ENCODE data around the gene ZKSCAN1.

Gene ZKSCAN1

DNA sequence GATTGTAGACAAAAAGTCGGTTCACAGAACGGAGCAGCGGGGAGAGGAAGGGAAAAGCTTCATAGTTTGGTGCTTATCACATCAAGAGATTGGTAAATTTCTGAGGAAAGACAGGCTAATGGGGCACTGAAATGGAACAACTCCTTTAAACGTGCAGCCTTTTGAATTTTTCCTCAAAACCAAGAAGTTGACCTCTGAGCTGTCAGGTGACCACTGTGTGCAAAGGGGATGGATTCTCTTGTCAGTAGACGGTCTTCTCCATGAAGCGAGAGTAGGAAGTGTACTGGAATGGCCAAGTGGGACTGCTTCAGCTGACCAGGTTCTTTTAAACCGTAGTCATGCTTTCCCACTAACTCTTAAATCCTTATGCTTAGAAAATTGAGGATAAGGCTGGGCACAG lies 22.9 kb downstream of the ZKSCAN1 start:
- DNase-seq (ENCODE audit: low read depth, low spot score) = no peak

DNA sequence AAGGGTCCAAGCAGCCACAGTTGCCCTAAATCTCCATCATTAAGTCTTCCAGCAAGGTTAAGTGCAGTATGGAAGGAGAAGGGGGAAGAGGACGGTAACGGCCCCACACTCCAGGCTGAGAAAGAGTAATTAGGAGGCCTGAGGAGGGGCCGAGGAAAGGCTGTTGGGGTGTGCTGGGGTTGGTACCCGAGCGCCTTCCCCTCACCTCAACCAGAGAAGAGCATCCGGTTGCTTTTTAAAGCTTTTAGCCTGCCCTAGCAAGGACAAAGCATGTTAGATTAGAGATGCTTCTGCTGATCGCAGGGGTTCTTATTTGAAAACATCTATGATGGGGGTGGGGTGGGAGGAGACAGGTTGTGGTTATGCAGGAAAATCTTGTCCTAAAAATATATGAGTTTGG lies 25.2 kb downstream of the ZKSCAN1 start:
- DNase-seq (ENCODE audit: low read depth, low spot score) = no peak

DNA sequence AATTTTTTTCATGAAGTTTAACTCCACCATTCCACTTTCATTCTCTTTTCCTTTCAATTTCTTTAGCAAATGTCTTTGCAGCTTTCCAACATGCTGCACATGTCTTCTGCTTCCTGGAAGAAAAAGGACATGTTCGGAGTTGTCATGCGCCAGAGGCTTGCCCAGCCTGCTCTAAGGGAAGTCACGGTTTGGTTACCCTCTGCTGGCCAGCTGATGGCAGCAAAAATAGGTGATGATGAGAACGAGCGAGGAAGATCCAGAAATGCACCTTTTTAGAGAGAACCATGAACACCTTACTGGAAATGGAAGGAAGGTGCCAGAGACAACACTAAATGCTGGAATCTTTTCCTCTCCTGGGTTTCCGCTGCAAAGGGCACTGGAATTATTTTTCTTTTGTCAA lies 29.3 kb downstream of the ZKSCAN1 start:
- no peak for DNase-seq (ENCODE audit: low read depth, low spot score)

DNA sequence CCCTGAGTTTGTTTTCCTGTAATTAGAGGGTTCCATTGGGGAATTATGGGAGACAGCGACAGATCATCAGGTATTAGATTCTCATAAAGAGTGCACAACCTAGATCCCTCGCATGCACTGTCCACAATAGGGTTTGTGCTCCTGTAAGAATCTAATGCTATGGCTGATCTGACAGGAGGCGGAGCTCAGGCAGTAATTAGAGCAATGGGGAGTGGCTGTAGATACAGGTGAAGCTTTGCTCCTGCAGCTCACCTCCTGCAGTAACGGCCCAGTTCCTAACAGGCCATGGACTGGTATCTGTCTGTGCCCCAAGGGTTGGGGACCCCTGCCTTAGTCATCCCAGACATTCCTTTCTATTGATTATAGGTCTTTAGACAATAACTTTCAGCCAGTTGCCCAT lies 33.3 kb downstream of the ZKSCAN1 start:
- no peak for DNase-seq (ENCODE audit: low read depth, low spot score)

DNA sequence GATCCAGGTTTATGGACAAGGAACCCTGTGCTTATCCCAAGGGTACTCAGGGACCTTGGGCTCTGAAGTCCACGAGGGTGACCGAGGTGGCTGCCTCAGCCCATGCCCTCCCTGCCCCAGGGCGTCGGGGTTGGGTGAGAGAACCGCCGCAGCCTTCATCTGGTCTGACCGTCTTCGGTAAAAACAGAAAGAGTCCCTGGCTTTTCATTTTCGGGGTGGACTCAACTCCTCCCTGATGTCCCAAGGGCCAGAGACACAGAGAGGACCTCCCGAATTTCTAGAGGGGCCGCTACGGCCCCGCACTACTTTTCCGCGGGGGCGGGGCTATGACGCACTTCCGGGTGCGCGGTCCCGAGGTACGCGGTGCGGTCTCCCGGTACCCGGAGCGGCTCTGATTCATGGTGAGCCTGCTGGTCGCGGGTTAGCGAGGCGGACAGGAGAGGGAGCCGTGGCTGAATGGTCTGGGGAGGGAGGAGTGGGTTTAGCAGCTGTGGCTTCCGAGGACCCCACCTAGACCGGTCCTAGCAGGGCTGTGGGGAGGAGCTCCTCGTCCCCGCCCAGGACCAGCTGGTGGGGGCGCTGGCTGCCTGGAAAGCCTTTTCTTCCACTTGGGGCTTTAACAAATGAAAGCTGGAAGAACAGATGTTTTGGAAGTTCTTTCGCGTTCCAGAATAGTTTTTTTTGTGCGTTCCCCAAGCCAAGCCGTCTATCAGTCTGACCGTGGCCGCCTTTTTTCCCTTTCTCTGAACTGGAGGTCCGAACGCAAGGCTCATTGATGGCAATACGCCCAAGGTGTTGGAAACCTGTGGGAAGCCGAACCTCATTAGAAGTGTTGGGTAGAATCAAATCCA lies 34.3 kb downstream of the ZKSCAN1 start, which contains the start of gene ZSCAN21:
TSS of gene ZSCAN21 (plus strand) at position 334 of the 851 bp plus-strand sequence. CDS start 7,233 bp downstream, outside the sequence.
- DNase-seq (ENCODE audit: low read depth, low spot score) = peak; percentile 51

DNA sequence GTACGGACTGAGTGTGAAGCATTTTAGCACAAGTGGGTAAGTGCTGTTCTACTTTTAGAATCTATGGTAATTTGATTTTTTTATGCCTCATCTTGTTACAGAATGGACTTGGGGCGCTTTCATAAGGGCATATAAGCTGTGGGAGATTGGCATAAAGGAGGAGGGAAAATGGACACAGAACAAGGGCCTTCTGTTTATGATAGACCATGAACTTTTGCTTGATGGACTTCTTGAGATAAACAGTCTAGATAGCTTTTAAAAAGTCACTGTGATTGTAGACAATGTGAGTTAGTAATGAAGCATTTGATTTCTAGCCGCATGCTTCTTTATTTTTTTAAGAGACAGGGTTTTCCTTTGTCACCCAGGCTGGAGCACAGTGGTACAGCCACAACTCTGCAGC lies 36.2 kb downstream of the ZKSCAN1 start:
- no peak for DNase-seq (ENCODE audit: low read depth, low spot score)

DNA sequence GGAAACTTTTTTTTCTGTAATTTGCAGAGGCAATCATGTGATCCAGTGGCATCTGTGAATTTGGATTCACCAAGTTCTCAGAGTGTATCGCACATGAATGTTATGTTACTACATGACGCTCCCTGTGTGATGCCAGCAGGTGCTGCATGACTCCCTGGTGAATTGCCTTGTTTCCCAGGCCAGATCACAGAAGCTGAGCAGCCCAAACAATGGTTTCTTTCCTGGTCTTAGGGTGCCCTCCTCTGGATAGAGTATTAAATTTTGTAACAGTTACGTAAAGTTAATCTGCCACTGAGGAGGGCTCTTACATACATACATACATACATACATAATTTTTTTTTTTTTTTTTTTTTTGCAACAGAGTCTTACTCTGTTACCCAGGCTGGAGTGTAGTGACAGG lies 37.8 kb downstream of the ZKSCAN1 start:
- DNase-seq (ENCODE audit: low read depth, low spot score) = peak; percentile 32

DNA sequence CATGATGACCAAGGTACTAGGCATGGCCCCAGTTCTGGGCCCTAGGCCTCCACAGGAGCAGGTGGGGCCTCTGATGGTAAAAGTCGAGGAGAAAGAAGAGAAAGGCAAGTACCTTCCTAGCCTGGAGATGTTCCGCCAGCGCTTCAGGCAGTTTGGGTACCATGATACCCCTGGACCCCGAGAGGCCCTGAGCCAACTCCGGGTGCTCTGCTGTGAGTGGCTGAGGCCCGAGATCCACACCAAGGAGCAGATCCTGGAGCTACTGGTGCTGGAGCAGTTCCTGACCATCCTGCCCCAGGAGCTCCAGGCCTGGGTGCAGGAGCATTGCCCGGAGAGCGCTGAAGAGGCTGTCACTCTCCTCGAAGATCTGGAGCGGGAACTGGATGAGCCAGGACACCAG lies 41.6 kb downstream of the ZKSCAN1 start:
- DNase-seq (ENCODE audit: low read depth, low spot score) = no peak

DNA sequence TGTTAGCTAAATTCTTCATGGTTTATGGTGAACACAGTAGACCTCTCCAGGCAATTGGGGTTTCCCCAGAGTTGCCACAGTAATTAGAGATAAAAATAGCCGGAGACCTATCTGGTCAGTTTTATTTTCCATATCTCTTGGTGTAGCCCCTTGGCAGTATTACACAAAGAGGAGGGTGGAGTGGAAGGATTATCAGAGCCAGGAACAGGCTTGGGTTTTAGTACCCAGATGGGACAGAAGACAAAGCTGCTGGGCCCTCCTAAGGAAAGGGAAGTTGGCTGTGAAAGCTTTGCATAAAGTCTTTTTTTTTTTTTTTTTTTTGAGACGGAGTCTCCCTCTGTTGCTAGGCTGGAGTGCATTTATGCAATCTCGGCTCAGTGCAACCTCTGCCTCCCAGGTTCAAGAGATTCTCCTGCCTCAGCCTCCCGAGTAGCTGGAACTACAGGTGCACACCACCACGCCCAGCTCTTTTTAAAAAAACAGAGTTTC lies 43.9 kb downstream of the ZKSCAN1 start:
- DNase-seq (ENCODE audit: low read depth, low spot score) = no peak

DNA sequence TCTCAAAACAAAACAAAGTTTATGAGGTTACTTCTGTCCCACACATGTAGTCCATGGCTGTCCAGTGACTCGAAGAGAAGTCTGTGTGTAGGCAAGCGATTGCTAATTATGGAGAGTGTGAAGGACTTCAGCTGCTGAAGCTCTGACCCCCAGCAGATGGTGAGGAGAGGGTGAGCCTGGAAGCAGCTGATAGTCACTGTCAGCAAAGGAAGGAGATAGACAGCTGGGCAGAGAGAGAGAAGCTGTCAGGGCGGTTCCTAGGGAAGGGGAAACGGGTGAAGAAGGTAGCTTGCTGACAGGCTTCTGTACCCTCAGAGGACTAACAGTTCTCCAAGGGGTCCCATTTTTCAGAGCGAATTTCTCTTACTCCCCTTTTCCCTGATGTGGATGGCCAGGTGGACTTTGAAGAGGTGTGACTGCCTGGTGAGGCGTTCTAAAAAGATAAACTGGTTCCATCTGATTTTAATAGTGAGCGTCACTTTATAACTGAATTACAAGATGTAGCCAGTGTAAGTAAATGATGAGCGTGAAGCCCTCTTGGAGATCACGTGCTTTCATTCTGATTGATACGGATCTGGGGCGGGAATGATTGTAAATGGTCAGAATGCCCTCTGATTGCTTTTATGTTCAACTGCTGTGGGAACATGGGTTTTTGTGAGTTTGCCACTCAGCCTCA lies 46.3 kb downstream of the ZKSCAN1 start:
- no peak for DNase-seq (ENCODE audit: low read depth, low spot score)

DNA sequence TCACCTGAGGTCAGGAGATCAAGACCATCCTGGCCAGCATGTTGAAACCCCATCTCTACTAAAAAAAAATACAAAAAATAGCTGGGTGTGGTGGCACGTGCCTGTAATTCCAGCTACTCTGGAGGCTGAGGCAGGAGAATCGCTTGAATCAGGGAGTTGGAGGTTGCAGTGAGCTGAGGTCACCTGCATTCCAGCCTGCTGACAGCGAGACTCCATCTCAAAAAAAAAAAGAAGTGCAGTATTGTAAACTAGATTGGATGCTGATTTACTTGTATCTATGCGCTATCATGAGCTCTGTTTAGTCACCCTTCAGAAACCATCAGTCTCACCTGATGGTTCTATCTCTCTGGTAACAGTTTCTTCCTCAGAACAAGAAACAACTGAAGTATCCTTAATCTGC lies 48.0 kb downstream of the ZKSCAN1 start:
- DNase-seq (ENCODE audit: low read depth, low spot score) = no peak

DNA sequence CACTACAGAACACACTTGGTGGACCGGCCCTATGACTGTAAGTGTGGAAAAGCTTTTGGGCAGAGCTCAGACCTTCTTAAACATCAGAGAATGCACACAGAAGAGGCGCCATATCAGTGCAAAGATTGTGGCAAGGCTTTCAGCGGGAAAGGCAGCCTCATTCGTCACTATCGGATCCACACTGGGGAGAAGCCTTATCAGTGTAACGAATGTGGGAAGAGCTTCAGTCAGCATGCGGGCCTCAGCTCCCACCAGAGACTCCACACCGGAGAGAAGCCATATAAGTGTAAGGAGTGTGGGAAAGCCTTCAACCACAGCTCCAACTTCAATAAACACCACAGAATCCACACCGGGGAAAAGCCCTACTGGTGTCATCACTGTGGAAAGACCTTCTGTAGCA lies 48.8 kb downstream of the ZKSCAN1 start:
- no peak for DNase-seq (ENCODE audit: low read depth, low spot score)

DNA sequence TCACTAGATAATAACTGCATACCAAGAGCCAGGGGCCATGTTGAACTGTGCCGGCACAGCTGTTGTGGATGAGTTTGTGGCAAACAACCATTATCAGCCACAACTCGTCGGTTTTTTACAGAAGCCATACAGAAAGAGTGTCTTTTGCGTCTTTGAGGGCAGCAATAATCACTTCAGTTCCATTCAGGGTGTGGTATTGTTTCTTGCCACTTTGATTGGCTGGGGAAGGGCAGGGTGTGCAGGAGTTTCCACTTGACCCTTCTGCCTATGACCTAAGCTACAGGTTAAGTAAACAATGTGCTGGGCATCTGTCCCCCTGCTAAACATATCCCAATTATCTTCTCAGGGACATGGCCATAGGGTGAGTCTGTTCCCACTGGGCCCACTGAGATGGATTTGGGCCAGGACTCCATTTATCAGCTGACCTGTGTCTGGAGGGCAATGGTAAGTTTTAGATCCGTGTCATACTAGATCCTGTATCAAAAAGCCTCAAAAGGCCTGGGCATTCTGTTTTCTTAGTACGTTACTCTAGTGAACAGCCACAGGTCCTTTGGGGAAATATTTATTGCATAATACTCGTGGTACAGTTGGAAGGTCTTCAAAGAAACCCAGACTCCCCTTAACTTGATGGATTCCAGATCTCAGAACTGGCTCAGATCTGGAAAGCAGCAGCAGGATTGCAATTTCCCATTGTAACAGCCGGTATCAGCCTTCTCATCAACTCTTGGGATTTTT lies 50.2 kb downstream of the ZKSCAN1 start:
- DNase-seq (ENCODE audit: low read depth, low spot score) = no peak

DNA sequence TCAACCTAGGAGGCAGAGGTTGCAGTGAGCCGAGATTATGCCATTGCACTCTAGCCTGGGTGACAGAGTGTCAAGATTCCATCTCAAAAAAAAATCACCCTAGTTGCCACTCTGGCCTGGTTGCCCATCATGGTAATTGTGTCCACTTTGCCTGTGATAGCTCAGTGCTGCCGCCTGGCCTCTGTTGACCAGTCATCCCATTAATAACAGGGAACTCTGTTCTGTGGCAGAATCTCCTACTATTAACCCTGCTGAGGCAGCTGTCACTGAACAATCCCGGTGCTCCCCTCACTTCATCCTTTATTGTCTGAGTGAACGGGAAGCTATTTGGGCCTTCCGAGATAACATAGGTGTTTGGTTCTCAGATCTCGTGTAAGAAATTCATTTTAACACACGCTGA lies 51.6 kb downstream of the ZKSCAN1 start:
- DNase-seq (ENCODE audit: low read depth, low spot score) = no peak

DNA sequence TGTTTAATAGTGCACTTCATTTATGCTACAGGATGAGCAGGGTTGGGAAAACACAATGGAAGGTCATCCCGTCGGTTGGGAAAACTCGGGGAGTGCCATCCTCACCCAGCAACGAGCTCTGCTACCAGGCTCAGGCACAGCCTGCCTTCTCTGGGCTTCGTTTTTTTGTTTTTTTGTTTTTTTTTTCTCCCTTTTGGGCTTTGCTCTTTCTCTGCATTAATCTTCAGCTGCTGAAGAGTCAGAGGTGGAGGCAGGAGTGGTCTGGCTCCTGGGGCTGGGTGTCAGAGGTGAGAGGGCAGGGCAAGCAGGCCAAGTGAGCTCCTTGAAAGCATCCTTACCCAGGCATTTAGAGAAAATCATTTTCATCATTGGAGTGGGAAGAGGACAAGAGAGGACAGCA lies 54.6 kb downstream of the ZKSCAN1 start:
- DNase-seq (ENCODE audit: low read depth, low spot score) = no peak

DNA sequence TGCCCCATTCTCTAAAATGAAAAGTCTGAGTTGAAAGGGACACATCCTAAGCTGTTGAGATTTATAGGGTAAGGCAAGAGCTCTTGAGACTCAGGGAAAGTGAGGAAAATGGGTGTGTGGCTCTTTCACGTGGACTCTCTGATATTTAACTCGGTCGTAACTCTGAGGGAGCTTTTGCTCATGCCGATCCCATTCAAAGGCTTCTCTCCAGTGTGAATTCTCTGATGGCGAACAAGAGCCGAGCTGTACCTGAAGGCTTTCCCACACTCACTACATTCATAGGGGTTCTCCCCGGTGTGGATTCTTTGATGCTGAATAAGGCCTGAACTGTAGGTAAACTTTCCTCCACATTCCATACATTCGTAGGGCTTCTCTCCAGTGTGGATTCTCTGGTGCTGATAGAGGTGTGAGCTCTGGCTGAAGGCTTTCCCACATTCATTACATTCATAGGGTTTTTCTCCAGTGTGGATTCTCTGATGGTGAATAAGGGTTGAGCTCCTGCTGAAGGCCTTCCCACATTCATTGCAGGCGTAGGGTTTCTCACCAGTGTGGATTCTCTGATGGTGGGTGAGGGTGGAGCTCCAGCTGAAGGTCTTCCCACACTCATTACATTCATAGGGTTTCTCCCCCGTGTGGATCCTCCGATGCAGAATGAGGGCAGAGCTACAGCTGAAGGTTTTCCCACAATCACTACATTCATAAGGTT lies 55.8 kb downstream of the ZKSCAN1 start:
- DNase-seq (ENCODE audit: low read depth, low spot score) = no peak

DNA sequence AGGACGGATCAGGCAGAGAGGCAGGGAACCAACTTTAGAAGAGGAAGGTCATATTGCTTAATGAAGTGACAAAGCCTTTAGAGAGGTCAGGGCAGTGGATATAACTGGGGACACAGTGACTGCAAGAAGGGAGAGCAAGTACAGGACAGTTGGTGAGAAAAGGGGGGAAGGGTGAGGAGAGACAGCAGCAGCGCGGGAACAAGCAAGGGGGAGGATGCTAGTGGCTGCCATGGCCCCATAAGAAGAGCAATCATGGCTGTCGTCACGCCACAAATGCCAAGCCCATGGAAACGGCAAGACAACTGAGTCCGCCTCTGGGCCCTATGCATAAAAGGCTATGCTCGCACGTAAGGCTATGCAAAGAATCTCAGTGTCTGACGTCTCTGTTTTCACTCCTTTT lies 57.1 kb downstream of the ZKSCAN1 start:
- no peak for DNase-seq (ENCODE audit: low read depth, low spot score)

DNA sequence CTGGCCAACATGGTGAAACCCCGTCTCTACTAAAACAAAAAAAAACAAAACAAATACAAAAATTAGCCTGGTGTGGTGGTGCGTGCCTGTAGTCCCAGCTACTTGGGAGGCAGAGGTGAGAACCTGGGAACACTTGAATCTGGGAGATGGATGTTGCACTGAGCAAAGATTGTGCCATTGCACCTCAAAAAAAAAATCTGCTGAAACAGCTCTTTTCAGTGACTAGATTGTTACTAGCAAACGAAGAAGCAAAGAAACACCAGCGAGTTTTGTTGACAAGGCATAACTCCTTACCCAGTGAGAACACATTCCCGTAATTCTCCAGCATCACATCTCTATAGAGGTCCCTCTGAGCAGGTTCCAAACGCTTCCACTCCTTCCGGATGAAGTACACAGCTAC lies 59.4 kb downstream of the ZKSCAN1 start:
- DNase-seq (ENCODE audit: low read depth, low spot score) = no peak

DNA sequence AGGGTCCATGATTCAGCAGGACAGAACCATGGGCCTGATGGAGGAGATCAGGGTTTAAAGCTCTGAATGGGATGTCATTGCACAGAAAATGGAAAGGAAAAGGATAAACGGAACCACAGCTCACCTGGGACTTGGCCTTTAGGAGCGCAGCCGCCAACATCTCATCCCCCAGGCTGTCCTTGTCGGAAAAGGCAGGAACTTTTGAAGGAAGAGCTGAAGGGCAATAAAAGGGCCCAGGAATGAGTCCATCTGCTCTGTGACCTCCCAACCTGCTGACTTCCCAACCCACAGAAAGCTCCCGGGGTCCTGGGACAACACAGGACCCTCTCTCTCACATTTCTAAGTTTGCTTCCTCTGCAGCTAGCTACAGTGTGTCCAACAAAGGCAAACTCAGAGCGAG lies 60.0 kb downstream of the ZKSCAN1 start:
- no peak for DNase-seq (ENCODE audit: low read depth, low spot score)

DNA sequence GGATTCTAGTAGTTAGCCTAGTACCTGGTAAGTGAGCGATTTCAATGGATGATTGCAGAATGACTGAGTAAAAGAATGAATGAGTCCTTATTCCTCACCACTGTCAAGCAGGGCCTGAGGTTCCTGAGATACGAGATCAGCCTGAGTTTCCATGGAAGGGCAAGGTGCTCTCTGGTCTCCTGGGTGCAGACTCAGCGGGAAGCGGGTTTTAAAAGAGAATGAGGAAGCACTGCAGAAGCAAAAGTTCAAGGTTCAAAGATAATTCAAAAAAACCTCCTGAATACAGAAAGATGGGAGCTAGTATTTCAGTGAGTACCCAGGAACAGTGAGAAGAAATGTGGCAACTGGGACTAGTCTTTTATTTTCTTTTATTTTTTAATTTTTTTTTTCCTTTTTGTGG lies 61.8 kb downstream of the ZKSCAN1 start:
- DNase-seq (ENCODE audit: low read depth, low spot score) = no peak

DNA sequence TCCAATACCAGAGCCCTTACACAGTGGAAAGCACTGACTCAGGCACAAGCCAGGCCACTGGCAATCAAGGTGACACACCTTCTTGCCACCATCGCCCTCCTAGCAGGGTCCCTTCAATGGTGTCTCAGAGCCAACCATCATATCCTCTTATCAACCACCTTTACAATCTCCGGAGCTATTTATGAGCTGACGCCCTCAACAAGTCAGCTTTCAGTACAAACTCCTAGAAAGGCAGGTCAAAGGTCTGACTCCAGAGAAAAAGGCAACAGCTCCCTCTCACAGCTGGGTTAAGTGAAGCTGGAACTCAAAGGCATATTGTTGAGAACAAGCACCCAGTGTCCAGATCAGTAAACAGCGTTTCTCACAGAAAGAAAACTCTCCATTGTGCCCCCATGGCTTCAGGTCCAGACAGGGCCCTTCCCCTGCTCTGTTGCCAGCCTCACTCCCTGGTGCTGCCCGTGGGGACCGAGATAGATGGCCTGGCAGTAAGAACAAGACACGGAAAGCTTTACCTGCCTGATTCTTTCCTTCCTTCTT lies 63.7 kb downstream of the ZKSCAN1 start:
- no peak for DNase-seq (ENCODE audit: low read depth, low spot score)

Measured in smooth muscle cell of the brain vasculature (primary cell).